GM12878 (cell line): ENCODE results near the gene TEX10. TPM values are rescaled to one million over a fixed set of nuclear protein-coding genes. Genes with fewer than 3 reads are reported as not detected.

Source experiments
- BCL11A ChIP-seq: IDR thresholded peaks from 2 replicates; pipeline ENCODE4 v1.6.1; 2011; ENCODE audit warnings: low read depth, low read length
- CBFB ChIP-seq: IDR thresholded peaks from 2 replicates; pipeline ENCODE4 v1.6.1; 2016; ENCODE audit warnings: antibody characterized with exemption, low read depth
- CHD1 ChIP-seq: IDR thresholded peaks from 2 replicates; pipeline ENCODE4 v1.6.1; 2012; ENCODE audit warnings: low read depth, low read length, improper control_type of control experiment
- EED ChIP-seq: sonication (generic); IDR thresholded peaks from 2 replicates; pipeline ENCODE4 v1.6.1; 2016; ENCODE audit warnings: antibody characterized with exemption, low read depth
- ETV6 ChIP-seq, 2 experiments: fragments of 450-650 bp in 1 of 2; IDR thresholded peaks in 1 of 2; conservative IDR thresholded peaks in 1 of 2; 2 replicates each; pipeline ENCODE4 v1.6.1; 2014; ENCODE audit warnings: antibody characterized with exemption in 1 of 2, borderline replicate concordance in 1 of 2, low read depth in 1 of 2, mild to moderate bottlenecking in 1 of 2, moderate library complexity in 1 of 2
- EZH2 ChIP-seq: IDR thresholded peaks from 2 replicates; pipeline ENCODE4 v1.6.1; 2012; ENCODE audit warnings: low read depth, mild to moderate bottlenecking, control low read depth, inconsistent platforms, low read length, borderline replicate concordance; ENCODE audit not compliant: control insufficient read depth
- HCFC1 ChIP-seq: fragments of 150-350 bp; IDR thresholded peaks from 2 replicates; pipeline ENCODE4 v1.6.1; 2014; ENCODE audit warnings: low read length
- JUND ChIP-seq: IDR thresholded peaks from 2 replicates; pipeline ENCODE4 v1.6.1; 2012; ENCODE audit warnings: low read depth, mild to moderate bottlenecking, low read length, improper control_type of control experiment, moderate library complexity
- NR2C2 ChIP-seq: IDR thresholded peaks from 2 replicates; pipeline ENCODE4 v1.6.1; 2011; ENCODE audit warnings: borderline replicate concordance, low read depth; ENCODE audit not compliant: control insufficient read depth, insufficient read length
- RBBP5 ChIP-seq: fragments of 200-600 bp; sonication (generic); conservative IDR thresholded peaks from 2 replicates; pipeline ENCODE4 v1.6.1; 2016
- SMAD1 ChIP-seq: fragments of 450-650 bp; IDR thresholded peaks from 2 replicates; pipeline ENCODE4 v1.6.1; 2018; ENCODE audit warnings: mild to moderate bottlenecking, low read depth; ENCODE audit not compliant: partially characterized antibody
- SMAD5 ChIP-seq: IDR thresholded peaks from 2 replicates; pipeline ENCODE4 v1.6.1; 2016; ENCODE audit warnings: antibody characterized with exemption, low read depth
- STAT3 ChIP-seq: IDR thresholded peaks from 2 replicates; pipeline ENCODE4 v1.6.1; 2011; ENCODE audit warnings: low read depth, low read length, improper control_type of control experiment
- TARDBP ChIP-seq: IDR thresholded peaks from 2 replicates; pipeline ENCODE4 v1.6.1; 2016; ENCODE audit warnings: borderline replicate concordance
- TCF7 ChIP-seq: IDR thresholded peaks from 2 replicates; pipeline ENCODE4 v1.6.1; 2014; ENCODE audit warnings: antibody characterized with exemption, borderline replicate concordance
- ZNF207 ChIP-seq: fragments of 450-650 bp; IDR thresholded peaks from 2 replicates; pipeline ENCODE4 v1.6.1; 2014; ENCODE audit warnings: antibody characterized with exemption, mild to moderate bottlenecking, borderline replicate concordance
- ZNF217 ChIP-seq: fragments of 450-650 bp; IDR thresholded peaks from 2 replicates; pipeline ENCODE4 v1.6.1; 2017; ENCODE audit warnings: antibody characterized with exemption, mild to moderate bottlenecking
- ZNF274 ChIP-seq: IDR thresholded peaks from one replicate; pipeline ENCODE4 v1.8.0; 2011; ENCODE audit not compliant: insufficient read length, insufficient read depth
- ZZZ3 ChIP-seq: IDR thresholded peaks from 2 replicates; pipeline ENCODE4 v1.6.1; 2011; ENCODE audit warnings: low read depth; ENCODE audit not compliant: control insufficient read depth, insufficient read length
- polyA plus RNA-seq, 11 experiments: library from polyadenylated mRNA; depleted of rRNA in 4 of 11; unstranded in 6 of 11; stranded (reverse) in 5 of 11; fragments of >200 nt; fragmentation: Nextera tagmentation in 4 of 11; fragmentation: Illumina TruSeq in 1 of 11; extraction: Ambion mirVana in 4 of 11; extraction: Trizol in 1 of 11; gene quantifications; 1 replicate in 1 of 11; 2 replicates in 10 of 11; pipeline versions ENCODE4 v1.2.1 to v1.2.3, GENCODE V29; 2011 to 2016; ENCODE audit warnings: inconsistent platforms in 2 of 11, missing spikeins in 2 of 11, low read depth in 1 of 11
- total RNA-seq, 4 experiments: library from RNA; depleted of rRNA in 3 of 4; stranded (reverse); fragments of >200 nt in 3 of 4; fragmentation: Illumina TruSeq in 1 of 4; extraction: Trizol in 1 of 4; gene quantifications; 2 replicates each; pipeline versions ENCODE4 v1.2.1 to v1.2.3, GENCODE V29; 2013 to 2021
- TF ChIP-seq, protein P1 (sequence below): fragments of 450-650 bp; IDR thresholded peaks from 2 replicates; pipeline ENCODE4 v1.6.1; 2018; ENCODE audit warnings: borderline replicate concordance, mild to moderate bottlenecking; ENCODE audit not compliant: partially characterized antibody
- TF ChIP-seq, protein P2 (sequence below): fragments of 450-650 bp; IDR thresholded peaks from 2 replicates; pipeline ENCODE4 v1.6.1; 2017; ENCODE audit warnings: mild to moderate bottlenecking, moderate library complexity
- TF ChIP-seq, protein P3 (sequence below): IDR thresholded peaks from 2 replicates; pipeline ENCODE4 v1.6.1; 2012; ENCODE audit warnings: low read depth, low read length, improper control_type of control experiment

TEX10 gene
- total and polyA plus RNA-seq, 10 of the 15 experiments (the other 5 are each of a cell fraction or from before 2014, with no cell fraction given), result 17.4 to 46.6 (median 36.2) TPM

DNA sequence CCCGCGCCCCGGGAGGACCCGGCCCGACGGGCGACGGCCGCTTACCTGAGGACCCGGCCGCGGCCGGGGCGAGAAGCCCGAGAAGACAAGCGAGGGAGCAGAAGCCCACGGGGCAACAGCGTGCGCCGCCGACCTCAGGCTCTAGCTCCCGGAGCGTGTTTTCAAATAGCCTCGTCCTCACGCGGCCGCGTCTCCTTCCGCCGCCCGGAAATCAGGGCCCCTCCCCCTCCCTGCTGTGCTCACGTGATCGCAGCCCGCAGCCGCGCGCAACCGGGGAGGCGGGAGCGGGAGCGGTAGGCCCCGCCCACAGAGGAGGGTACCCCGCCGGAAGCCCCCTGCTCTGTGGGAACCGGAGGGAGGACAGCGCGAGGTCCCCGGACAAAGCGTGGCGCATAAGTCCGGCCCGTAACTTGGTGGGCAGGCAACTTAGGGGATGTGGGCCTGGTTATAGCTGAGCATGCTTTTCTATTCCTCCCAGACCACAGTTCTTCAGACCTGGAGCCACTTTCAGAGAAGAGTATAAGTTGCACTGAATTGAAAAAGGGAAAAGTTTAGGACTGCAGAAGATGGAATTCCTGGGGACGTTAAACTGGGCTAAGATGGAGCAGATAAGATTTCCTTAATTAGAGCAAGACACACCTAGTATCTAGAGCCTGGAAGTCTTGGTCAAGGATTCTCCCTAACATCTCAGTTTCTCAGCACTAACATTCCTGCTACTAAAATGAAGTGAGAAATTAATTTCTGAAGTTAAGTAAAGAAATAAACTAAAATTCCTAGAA lies at the start of gene TEX10 (continued):
- TF ChIP-seq JUND (no peak), SMAD1 (no peak), ZNF274 (no peak), TCF7 (no peak), ETV6 (conservative IDR thresholded peaks at IDR 0.05 in 1 of 2, IDR thresholded peaks at IDR 0.05 in 1 of 2; ENCODE audit: borderline replicate concordance in 1 of 2, low read depth in 1 of 2) (peak in 1 of 2 experiments; percentile 31; a peak in 1 of 4 replicates), ZNF207 (no peak), HCFC1 (peak; percentile 58; the same call in 1 of the 2 replicates), CBFB (peak; percentile 64), ZNF217 (no peak), STAT3 (no peak), CHD1 (no peak), SMAD5 (peak; percentile 68; the same call in 1 of the 2 replicates), NR2C2 (no peak), RBBP5 (no peak), EED (no peak), EZH2 (no peak), TARDBP (peak; percentile 83), ZZZ3 (no peak), BCL11A (no peak)
- TF ChIP-seq, protein P1, sequence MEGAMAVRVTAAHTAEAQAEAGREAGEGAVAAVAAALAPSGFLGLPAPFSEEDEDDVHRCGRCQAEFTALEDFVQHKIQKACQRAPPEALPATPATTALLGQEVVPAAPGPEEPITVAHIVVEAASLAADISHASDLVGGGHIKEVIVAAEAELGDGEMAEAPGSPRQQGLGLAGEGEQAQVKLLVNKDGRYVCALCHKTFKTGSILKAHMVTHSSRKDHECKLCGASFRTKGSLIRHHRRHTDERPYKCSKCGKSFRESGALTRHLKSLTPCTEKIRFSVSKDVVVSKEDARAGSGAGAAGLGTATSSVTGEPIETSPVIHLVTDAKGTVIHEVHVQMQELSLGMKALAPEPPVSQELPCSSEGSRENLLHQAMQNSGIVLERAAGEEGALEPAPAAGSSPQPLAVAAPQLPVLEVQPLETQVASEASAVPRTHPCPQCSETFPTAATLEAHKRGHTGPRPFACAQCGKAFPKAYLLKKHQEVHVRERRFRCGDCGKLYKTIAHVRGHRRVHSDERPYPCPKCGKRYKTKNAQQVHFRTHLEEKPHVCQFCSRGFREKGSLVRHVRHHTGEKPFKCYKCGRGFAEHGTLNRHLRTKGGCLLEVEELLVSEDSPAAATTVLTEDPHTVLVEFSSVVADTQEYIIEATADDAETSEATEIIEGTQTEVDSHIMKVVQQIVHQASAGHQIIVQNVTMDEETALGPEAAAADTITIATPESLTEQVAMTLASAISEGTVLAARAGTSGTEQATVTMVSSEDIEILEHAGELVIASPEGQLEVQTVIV, result no peak
- TF ChIP-seq, protein P2, sequence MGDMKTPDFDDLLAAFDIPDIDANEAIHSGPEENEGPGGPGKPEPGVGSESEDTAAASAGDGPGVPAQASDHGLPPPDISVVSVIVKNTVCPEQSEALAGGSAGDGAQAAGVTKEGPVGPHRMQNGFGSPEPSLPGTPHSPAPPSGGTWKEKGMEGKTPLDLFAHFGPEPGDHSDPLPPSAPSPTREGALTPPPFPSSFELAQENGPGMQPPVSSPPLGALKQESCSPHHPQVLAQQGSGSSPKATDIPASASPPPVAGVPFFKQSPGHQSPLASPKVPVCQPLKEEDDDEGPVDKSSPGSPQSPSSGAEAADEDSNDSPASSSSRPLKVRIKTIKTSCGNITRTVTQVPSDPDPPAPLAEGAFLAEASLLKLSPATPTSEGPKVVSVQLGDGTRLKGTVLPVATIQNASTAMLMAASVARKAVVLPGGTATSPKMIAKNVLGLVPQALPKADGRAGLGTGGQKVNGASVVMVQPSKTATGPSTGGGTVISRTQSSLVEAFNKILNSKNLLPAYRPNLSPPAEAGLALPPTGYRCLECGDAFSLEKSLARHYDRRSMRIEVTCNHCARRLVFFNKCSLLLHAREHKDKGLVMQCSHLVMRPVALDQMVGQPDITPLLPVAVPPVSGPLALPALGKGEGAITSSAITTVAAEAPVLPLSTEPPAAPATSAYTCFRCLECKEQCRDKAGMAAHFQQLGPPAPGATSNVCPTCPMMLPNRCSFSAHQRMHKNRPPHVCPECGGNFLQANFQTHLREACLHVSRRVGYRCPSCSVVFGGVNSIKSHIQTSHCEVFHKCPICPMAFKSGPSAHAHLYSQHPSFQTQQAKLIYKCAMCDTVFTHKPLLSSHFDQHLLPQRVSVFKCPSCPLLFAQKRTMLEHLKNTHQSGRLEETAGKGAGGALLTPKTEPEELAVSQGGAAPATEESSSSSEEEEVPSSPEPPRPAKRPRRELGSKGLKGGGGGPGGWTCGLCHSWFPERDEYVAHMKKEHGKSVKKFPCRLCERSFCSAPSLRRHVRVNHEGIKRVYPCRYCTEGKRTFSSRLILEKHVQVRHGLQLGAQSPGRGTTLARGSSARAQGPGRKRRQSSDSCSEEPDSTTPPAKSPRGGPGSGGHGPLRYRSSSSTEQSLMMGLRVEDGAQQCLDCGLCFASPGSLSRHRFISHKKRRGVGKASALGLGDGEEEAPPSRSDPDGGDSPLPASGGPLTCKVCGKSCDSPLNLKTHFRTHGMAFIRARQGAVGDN, result peak; percentile 76; the same call in 1 of the 2 replicates
- TF ChIP-seq, protein P3, sequence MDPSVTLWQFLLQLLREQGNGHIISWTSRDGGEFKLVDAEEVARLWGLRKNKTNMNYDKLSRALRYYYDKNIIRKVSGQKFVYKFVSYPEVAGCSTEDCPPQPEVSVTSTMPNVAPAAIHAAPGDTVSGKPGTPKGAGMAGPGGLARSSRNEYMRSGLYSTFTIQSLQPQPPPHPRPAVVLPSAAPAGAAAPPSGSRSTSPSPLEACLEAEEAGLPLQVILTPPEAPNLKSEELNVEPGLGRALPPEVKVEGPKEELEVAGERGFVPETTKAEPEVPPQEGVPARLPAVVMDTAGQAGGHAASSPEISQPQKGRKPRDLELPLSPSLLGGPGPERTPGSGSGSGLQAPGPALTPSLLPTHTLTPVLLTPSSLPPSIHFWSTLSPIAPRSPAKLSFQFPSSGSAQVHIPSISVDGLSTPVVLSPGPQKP, result peak; percentile 86
